ENCODE measurements around the gene VAC14.

DNA sequence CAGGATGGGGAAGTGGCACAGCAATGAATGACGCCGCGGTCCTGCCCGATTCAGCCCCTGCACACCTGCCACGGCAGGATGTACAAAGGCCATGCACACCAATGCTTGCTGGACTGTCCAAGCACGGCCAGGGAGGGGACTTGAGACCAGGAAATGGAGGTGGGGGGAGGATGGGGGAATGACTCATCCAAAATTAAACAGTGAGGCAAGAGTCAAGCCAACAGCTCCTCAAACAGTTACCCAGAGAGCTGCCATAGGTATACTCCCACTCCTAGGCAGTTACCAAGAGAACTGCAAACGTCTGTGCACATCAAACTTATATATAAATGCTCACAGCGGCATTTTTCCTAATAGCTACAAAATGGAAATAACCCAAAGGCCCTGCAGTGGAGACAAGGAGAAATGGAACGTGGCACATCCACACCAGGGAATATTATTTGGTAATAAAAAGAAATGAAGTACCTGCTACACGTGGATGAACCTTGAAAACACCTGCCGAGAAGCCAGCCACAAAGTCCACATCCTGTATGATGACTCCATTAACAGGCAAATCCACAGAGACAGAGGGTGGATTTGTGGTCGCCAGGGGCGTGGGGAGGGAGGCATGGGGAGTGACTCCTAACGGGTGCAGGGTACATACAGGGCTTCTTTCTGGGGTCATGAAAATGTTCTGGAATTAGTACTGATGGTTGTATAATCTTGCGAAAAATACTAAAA, 54.1 kb downstream of the VAC14 start:
- TF ChIP-seq CTCF (IDR thresholded peaks at IDR 0.05; ENCODE audit: insufficient read depth, low read length) (no peak), POLR2AphosphoS5 (IDR thresholded peaks at IDR 0.05; ENCODE audit: low read depth) (no peak), GABPA (IDR thresholded peaks at IDR 0.05; ENCODE audit: low read depth) (no peak), SPI1 (IDR thresholded peaks at IDR 0.05; ENCODE audit: borderline replicate concordance, low read depth) (no peak; the same call in 1 of the 2 replicates)
